Measurements from ENCODE around the gene ENAH. TPM values are rescaled to one million over a fixed set of nuclear protein-coding genes. Genes with fewer than 3 reads are reported as not detected.

ENAH gene
- total and polyA plus RNA-seq, 5 donors from 2014 or later = 0.03 to 0.13 TPM; not detected in 3

- no peak overlapping the region for H3K27ac ChIP-seq (ENCODE audit: insufficient read depth, low read length, poor library complexity, severe bottlenecking)
- no peaks in the 10 kb centered on the region for H3K9me3 ChIP-seq (ENCODE audit: control insufficient read depth in 2 of 2, low read length in 2 of 2)
- no peak for DNase-seq
- Mint-ChIP-seq H3K4me3 (no peak overlapping the region), H3K27me3 (peaks cover 11% of the 10 kb centered on the region), H3K9me3 (no peaks in the 10 kb centered on the region), H3K36me3 (no peaks in the 10 kb centered on the region), H3K4me1 (peaks cover 7 to 17% (median 12%) of the 10 kb centered on the region in 4 donors), H3K27ac (no peak overlapping the region)
- H3K27me3 ChIP-seq (ENCODE audit: control insufficient read depth, insufficient read depth, low read length) = peaks cover 4% of the 10 kb centered on the region
- no peak overlapping the region for H3K4me3 ChIP-seq (ENCODE audit: low read depth, low read length)
- H3K4me1 ChIP-seq (ENCODE audit: control insufficient read depth, insufficient read depth, low read length, poor library complexity, severe bottlenecking) = peaks cover 9% of the 10 kb centered on the region
- no peak for ATAC-seq (ENCODE audit: low read depth in 2 of 2)
- H3K36me3 ChIP-seq (ENCODE audit: control insufficient read depth, insufficient read depth, low read length) = no peaks in the 10 kb centered on the region
Observed at GRCh38 chr1:225481738-225482137, 171.2 kb downstream of the ENAH start.

- no peak overlapping the region for H3K27ac Mint-ChIP-seq
- no peaks in the 10 kb centered on the region for H3K36me3 Mint-ChIP-seq
- no peaks in the 10 kb centered on the region for H3K9me3 ChIP-seq (ENCODE audit: control insufficient read depth in 2 of 2, low read length in 2 of 2)
- no peak overlapping the region for H3K4me3 ChIP-seq (ENCODE audit: low read depth, low read length)
- DNase-seq (peak in 2 of 3 donors; percentile 30 to 48), ATAC-seq (ENCODE audit: low read depth in 2 of 2) (peak; percentile 64 to 66)
- H3K27ac ChIP-seq (ENCODE audit: insufficient read depth, low read length, poor library complexity, severe bottlenecking) = no peak overlapping the region
- H3K4me1 ChIP-seq (ENCODE audit: control insufficient read depth, insufficient read depth, low read length, poor library complexity, severe bottlenecking) = peaks cover 9% of the 10 kb centered on the region
- H3K9me3 Mint-ChIP-seq = no peaks in the 10 kb centered on the region
- H3K27me3 ChIP-seq (ENCODE audit: control insufficient read depth, insufficient read depth, low read length) = peaks cover 2% of the 10 kb centered on the region
- peaks cover 11% of the 10 kb centered on the region for H3K27me3 Mint-ChIP-seq
- H3K4me1 Mint-ChIP-seq = peaks cover 7 to 22% (median 14%) of the 10 kb centered on the region in 4 donors
- H3K36me3 ChIP-seq (ENCODE audit: control insufficient read depth, insufficient read depth, low read length) = no peaks in the 10 kb centered on the region
- H3K4me3 Mint-ChIP-seq = peak overlapping the region in 1 of 4 donors; percentile 31
Observed at GRCh38 chr1:225480825-225481434, 172.0 kb downstream of the ENAH start.

DNA sequence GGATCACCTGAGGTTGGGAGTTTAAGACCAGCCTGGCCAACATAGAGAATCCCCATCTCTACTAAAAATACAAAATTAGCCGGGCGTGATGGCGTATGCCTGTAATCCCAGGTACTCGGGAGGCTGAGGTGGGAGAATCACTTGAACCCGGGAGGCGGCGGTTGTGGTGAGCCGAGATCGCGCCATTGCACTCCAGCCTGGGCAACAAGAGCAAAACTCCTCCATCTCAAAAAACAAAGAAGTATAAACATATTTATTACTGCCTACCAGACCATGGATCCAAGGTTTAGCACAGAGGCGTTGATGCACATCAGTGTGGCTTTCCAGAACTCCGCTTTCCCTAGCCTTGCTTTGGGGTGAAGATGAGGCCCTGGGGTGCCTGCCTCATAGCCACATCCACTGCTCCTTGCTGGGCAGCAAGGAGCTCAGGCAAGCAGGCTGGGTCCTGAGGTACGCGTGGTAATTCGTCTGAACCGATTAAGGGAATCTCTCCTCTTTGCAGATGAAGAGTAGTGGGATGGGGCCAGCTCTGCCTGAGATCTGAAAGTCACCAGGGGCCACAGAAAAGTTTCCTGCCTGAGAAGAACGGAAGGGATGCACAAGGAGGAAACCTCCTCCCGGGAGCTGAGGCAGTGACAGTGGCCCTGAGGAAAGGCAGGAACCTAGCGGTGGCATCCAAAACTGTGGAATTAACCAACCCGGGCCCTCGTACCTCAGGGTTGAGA is 172.8 kb downstream of the ENAH start:
- Mint-ChIP-seq H3K36me3 (no peaks in the 10 kb centered on the region), H3K4me3 (no peak overlapping the region), H3K4me1 (peaks cover 7 to 24% (median 14%) of the 10 kb centered on the region in 4 donors), H3K9me3 (no peaks in the 10 kb centered on the region), H3K27me3 (peaks cover 11% of the 10 kb centered on the region), H3K27ac (no peak overlapping the region)
- Histone ChIP-seq H3K36me3 (ENCODE audit: control insufficient read depth, insufficient read depth, low read length) (no peaks in the 10 kb centered on the region), H3K9me3 (ENCODE audit: control insufficient read depth in 2 of 2, low read length in 2 of 2) (no peaks in the 10 kb centered on the region), H3K4me1 (ENCODE audit: control insufficient read depth, insufficient read depth, low read length, poor library complexity, severe bottlenecking) (peaks cover 11% of the 10 kb centered on the region), H3K4me3 (ENCODE audit: low read depth, low read length) (no peak overlapping the region), H3K27me3 (ENCODE audit: control insufficient read depth, insufficient read depth, low read length) (peaks cover 2% of the 10 kb centered on the region), H3K27ac (ENCODE audit: insufficient read depth, low read length, poor library complexity, severe bottlenecking) (no peak overlapping the region)
- ATAC-seq (ENCODE audit: low read depth in 2 of 2) (no peak), DNase-seq (no peak)

GRCh38 chr1:225479341-225479740 is 173.6 kb downstream of the ENAH start:
- Histone ChIP-seq H3K4me1 (ENCODE audit: control insufficient read depth, insufficient read depth, low read length, poor library complexity, severe bottlenecking) (peaks cover 17% of the 10 kb centered on the region), H3K9me3 (ENCODE audit: control insufficient read depth in 2 of 2, low read length in 2 of 2) (no peaks in the 10 kb centered on the region), H3K4me3 (ENCODE audit: low read depth, low read length) (no peak overlapping the region), H3K27me3 (ENCODE audit: control insufficient read depth, insufficient read depth, low read length) (peaks cover 2% of the 10 kb centered on the region), H3K36me3 (ENCODE audit: control insufficient read depth, insufficient read depth, low read length) (no peaks in the 10 kb centered on the region), H3K27ac (ENCODE audit: insufficient read depth, low read length, poor library complexity, severe bottlenecking) (no peak overlapping the region)
- peaks cover 11 to 30% (median 15%) of the 10 kb centered on the region in 4 donors for H3K4me1 Mint-ChIP-seq
- ATAC-seq (ENCODE audit: low read depth in 2 of 2) = no peak
- H3K27ac Mint-ChIP-seq = no peak overlapping the region
- H3K4me3 Mint-ChIP-seq = no peak overlapping the region
- H3K36me3 Mint-ChIP-seq = no peaks in the 10 kb centered on the region
- no peak for DNase-seq
- H3K27me3 Mint-ChIP-seq = peaks cover 11% of the 10 kb centered on the region
- no peaks in the 10 kb centered on the region for H3K9me3 Mint-ChIP-seq

- Mint-ChIP-seq H3K27me3 (peaks cover 11% of the 10 kb centered on the region), H3K9me3 (no peaks in the 10 kb centered on the region), H3K27ac (peak overlapping the region; percentile 42 to 76 (median 65)), H3K4me1 (peaks cover 17 to 45% (median 26%) of the 10 kb centered on the region in 4 donors), H3K36me3 (no peaks in the 10 kb centered on the region), H3K4me3 (peak overlapping the region in 3 of 4 donors; percentile 1 to 39 (median 17))
- no peaks in the 10 kb centered on the region for H3K36me3 ChIP-seq (ENCODE audit: control insufficient read depth, insufficient read depth, low read length)
- no peaks in the 10 kb centered on the region for H3K27me3 ChIP-seq (ENCODE audit: control insufficient read depth, insufficient read depth, low read length)
- H3K27ac ChIP-seq (ENCODE audit: insufficient read depth, low read length, poor library complexity, severe bottlenecking) = no peak overlapping the region
- no peaks in the 10 kb centered on the region for H3K9me3 ChIP-seq (ENCODE audit: control insufficient read depth in 2 of 2, low read length in 2 of 2)
- DNase-seq (no peak), ATAC-seq (ENCODE audit: low read depth in 2 of 2) (no peak)
- no peak overlapping the region for H3K4me3 ChIP-seq (ENCODE audit: low read depth, low read length)
- peaks cover 19% of the 10 kb centered on the region for H3K4me1 ChIP-seq (ENCODE audit: control insufficient read depth, insufficient read depth, low read length, poor library complexity, severe bottlenecking)
Observed at GRCh38 chr1:225477296-225477911, 175.5 kb downstream of the ENAH start.

GRCh38 chr1:225476538-225476988 is 176.4 kb downstream of the ENAH start:
- peaks cover 19% of the 10 kb centered on the region for H3K4me1 ChIP-seq (ENCODE audit: control insufficient read depth, insufficient read depth, low read length, poor library complexity, severe bottlenecking)
- ATAC-seq (ENCODE audit: low read depth in 2 of 2) (no peak), DNase-seq (no peak)
- peak overlapping the region; percentile 3 to 78 (median 42) for H3K27ac Mint-ChIP-seq
- no peak overlapping the region for H3K27ac ChIP-seq (ENCODE audit: insufficient read depth, low read length, poor library complexity, severe bottlenecking)
- no peaks in the 10 kb centered on the region for H3K36me3 ChIP-seq (ENCODE audit: control insufficient read depth, insufficient read depth, low read length)
- no peak overlapping the region for H3K4me3 ChIP-seq (ENCODE audit: low read depth, low read length)
- no peaks in the 10 kb centered on the region for H3K9me3 ChIP-seq (ENCODE audit: control insufficient read depth in 2 of 2, low read length in 2 of 2)
- H3K4me1 Mint-ChIP-seq = peaks cover 17 to 45% (median 26%) of the 10 kb centered on the region in 4 donors
- H3K27me3 Mint-ChIP-seq = peaks cover 11% of the 10 kb centered on the region
- peak overlapping the region in 1 of 4 donors; percentile 54 for H3K4me3 Mint-ChIP-seq
- H3K36me3 Mint-ChIP-seq = no peaks in the 10 kb centered on the region
- no peaks in the 10 kb centered on the region for H3K27me3 ChIP-seq (ENCODE audit: control insufficient read depth, insufficient read depth, low read length)
- H3K9me3 Mint-ChIP-seq = no peaks in the 10 kb centered on the region

GRCh38 chr1:225476100-225476511 is 176.8 kb downstream of the ENAH start:
- H3K27ac Mint-ChIP-seq = peak overlapping the region in 1 of 3 donors; percentile 78
- Histone ChIP-seq H3K36me3 (ENCODE audit: control insufficient read depth, insufficient read depth, low read length) (no peaks in the 10 kb centered on the region), H3K9me3 (ENCODE audit: control insufficient read depth in 2 of 2, low read length in 2 of 2) (no peaks in the 10 kb centered on the region), H3K27ac (ENCODE audit: insufficient read depth, low read length, poor library complexity, severe bottlenecking) (no peak overlapping the region), H3K4me1 (ENCODE audit: control insufficient read depth, insufficient read depth, low read length, poor library complexity, severe bottlenecking) (peaks cover 19% of the 10 kb centered on the region), H3K4me3 (ENCODE audit: low read depth, low read length) (no peak overlapping the region), H3K27me3 (ENCODE audit: control insufficient read depth, insufficient read depth, low read length) (no peaks in the 10 kb centered on the region)
- H3K36me3 Mint-ChIP-seq = no peaks in the 10 kb centered on the region
- peak overlapping the region in 1 of 4 donors; percentile 54 for H3K4me3 Mint-ChIP-seq
- peaks cover 17 to 46% (median 26%) of the 10 kb centered on the region in 4 donors for H3K4me1 Mint-ChIP-seq
- no peak for DNase-seq
- no peaks in the 10 kb centered on the region for H3K9me3 Mint-ChIP-seq
- ATAC-seq (ENCODE audit: low read depth in 2 of 2) = no peak
- H3K27me3 Mint-ChIP-seq = peaks cover 8% of the 10 kb centered on the region

Measured in CD4-positive, CD25-positive, alpha-beta regulatory T cell (primary cell).